GM21515 (cell line): Measurements from ENCODE around the gene SDK1.

Source experiments
- ATAC-seq: cut with Tn5 transposase; IDR thresholded peaks from one replicate; pipeline ENCODE4 v1.9.1; 2021; ENCODE audit not compliant: unreplicated experiment

Gene SDK1

DNA sequence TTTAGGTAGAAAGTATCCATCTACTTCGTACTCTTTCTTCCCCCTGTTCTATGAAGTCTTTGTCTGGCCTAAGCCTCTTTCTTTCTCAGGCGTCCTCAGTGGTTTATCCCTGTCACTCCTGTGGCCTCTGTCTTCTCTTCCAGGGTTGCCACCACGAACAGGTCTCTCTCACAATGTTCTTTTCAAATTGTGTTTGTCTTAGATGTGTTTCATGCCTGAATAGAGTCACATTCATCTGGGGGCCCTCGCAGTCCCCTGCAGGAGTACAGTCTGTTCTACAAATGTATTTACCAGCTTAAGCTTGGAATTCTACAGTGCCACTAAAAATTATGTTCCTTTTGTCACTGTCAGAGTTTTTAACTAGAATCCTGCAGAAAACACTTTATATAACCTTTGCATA, 700.7 kb downstream of the SDK1 start:
- ATAC-seq: no peak

DNA sequence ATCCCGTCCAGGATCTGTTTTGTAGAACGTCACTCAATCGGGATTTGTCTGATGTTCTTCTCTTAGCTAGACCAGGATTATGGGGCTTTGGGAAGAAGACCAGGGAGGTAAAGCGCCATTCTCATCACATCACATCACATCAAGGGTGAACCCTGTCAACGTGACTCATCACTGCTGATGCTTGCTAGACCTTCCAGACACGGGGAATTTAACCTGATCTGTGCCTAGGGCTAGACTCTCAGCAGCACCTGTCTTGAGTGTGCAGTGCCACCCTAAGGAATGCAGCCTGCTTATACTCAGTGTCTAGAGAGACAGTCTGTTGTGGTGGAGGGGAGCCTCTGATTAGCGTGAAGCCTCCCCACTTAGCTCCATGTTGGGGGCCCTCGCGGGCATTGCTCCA, 702.5 kb downstream of the SDK1 start:
- no peak for ATAC-seq

DNA sequence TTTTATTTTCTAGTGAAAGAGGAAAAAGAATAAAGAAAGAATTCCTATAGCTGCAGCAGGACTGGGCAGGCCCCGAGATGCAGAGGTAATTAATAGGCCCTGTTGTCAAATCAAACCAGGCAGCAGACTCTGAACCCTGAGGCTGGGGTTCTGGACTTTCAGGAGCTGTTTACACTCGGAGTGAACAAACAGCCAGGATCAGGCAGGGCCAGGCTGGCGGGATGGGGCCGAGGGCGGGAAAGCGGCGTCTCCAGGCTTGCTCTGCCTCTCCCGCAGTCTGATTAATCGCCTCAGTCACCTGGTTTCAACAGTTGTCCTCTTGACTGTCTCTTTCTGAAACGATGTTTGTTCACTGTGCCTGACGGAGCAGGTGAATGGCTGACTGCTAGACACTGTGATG, 705.6 kb downstream of the SDK1 start:
- ATAC-seq: no peak

DNA sequence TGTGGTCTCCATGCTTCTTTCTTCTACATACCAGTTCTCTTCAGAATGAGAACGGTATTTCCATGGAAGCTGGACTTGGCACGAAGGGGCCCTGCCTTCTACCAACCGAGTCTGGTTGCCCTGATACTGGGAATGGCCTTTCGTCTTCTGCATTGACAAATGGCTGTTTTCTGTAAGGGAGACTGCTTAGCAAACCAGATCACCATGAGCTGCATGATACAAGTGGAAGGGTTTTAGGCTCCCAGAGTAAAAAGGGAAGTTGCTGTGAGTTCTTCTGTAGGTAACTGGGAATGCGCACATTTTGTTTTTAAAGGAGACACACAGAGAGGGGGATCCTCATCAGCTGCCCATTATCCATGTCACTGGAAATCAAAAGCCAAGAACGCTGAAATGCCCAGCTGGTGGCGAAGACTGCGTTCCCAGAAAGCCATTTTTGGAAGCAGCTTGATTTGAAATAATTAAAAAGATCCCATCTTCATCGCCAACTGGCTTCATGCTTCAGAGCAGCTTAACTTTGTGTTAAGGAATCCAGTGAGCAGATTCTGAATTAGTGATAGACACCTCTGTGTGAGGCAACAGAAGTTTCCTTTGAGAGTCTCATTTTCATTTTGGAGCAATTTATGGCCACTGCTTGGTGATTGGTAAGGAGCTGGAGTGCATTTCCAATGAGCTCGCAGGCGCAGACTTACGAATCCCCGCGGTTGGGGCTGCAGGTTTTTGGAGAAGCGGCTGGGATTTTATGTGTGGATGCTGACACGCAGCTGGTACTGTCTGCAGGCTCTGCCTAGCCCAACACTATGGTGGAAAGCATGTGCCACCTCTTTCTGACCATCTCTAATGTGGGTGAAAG, 708.4 kb downstream of the SDK1 start:
- no peak for ATAC-seq

DNA sequence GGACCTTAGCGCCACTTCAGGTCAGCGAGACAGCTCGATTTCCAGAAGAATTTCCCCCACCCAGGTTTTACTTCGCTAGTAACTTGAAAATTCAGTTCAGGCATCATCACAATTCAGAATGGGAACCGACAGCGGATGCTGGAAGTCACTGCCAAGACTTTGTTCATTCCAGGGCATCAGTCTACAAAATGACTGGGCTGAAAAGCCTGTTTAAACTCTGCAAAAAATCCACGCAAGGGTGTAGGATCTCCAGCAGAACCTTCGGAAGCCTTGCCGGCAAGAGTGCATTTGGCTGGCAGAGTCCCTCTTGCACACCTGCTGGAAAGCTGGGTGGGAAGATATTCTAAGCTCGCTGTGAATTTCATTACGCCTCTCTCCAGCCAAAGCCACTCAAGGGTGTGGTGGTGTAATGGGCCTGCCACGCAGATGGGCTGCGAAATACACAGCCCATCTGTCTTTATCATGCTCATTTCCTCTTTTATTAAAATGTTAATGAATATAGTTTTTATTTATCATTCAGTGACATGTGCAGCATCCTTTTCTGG, 709.1 kb downstream of the SDK1 start:
- ATAC-seq: no peak

DNA sequence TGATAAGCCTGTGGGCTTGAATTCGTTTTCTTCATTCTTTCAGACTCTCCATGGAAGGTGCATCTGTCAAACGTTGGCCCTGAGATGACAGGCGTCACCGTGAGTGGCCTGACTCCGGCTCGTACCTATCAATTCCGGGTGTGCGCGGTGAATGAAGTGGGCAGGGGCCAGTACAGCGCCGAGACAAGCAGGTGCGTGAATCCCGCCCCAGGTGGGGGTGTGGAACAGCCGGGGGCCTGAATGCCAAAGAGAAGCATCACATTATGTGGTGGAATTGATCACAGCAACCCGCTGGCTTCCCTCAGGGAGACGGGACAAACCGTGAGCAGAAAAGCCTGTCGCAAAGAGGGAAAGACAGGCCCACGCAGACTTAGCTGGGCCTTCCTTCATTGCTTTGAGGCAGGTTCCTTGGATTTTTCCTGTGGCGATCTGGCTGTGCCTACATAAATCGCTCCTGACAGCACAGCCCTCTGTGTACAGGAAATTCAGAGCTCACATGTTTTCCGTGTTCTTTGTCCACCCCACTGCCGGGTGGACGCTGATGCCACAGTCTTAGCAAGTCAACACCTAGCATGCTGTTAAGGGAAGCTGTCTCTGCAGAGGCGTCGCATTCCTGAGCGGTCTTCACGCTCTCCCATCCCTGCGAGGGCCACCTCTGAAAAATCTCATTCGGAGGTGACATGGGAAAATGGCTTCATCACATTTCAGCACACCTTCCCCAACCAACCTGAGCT, 710.0 kb downstream of the SDK1 start:
- no peak for ATAC-seq

DNA sequence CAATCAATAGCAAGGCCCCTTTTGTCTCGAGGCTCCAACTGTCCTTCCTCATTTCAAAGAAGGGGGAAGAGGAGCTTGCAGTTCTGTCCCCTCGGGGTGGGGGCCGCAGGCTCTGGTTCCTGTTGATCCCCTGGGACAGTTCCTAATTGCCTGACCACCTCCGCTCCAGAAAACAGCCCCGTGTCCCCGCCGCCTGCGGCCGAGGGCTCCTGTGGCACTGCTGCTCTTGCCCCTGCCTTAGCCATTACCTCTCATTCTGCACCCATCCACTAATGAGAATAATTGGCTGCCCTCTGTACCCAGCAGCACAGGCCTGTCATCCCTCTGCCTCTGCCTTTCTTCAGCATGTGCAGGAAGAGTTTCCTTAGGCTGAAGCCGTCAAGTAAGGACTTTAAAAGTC, 712.7 kb downstream of the SDK1 start:
- ATAC-seq: no peak

DNA sequence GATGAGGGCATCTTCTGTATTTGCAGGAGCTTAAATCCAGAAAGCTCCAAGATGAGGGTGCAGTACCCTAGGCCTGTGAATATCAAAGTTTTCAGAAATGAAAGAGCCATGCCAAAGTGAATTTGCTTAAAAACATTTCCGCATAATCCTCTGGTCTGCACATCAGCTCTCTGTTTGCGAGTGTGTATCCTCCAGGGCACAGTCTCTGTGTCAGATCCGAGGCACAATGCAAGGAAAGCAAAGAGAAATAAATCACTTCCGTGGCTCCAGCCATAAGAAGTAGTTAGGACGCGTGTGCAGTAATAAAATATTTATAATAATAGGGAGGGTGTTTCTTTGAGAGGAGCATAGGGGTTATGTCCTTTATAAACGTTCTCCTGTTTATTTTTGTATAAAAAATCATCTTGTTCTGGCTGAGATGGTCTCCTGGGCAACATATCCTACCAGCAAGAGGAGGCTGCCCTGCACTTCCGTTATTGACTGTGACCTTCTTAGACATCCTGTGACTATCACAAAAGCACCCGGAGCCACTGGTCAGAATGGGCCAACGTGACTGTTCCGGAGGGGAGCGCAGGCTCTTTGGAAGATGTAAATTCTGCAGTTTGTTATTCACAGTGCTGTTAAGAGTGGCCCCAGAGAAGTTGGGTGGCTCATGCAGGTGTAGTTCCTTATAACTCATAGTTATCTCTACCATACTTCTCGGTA, 713.4 kb downstream of the SDK1 start:
- ATAC-seq: no peak

DNA sequence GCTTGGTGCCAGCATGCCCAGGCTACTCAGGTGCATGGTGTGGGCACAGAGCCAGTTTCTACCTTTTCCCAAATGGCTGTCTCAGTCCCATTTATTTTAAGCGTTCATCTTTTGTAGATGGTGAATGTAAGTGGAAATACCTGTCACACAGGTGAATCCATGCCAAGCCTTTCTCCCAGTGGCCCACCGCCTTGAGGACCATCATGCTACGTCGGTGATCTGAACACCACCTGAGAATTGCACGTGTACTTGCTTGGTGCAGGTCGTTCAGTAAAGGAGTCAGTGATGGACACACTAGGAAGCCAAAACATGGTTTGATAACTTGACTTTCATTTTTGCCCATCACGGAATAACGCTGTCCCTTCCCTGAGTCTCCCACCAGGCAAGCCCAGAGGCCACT, 714.3 kb downstream of the SDK1 start:
- no peak for ATAC-seq

DNA sequence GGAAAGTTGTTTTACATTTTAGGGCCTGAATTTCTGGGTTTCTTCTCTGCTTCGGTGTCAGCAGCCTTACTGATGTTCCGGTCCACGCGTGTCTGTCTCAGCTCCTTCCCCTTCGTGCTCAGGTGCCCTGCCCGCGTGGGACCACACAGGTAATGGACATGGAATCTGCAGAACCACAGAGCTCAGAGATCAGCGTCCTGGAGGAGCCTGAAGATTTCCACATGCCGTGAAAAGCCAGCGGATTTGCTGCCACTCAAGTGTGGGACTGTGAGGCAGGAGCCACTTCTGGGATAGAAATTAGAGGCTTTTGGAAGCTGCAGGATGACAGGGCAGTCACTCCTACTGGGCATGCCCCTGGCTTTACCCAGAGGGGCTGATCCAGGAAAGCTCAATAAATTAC, 714.9 kb downstream of the SDK1 start:
- ATAC-seq: no peak

DNA sequence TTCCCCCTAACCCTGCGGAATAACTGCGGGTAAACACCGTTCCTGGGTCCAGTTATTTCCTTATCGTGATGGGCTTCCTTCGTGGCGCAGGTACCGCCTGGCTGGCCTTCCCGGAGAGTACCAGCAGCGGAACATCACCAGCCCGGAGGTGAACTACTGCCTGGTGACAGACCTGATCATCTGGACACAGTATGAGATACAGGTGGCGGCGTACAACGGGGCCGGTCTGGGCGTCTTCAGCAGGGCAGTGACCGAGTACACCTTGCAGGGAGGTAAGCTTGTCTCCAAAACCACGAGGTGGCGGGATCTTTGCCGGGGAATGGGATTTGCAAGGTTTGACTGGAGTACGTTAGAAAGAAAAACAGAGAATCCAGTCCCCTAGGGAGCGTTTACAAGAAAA, 716.0 kb downstream of the SDK1 start:
- no peak for ATAC-seq

DNA sequence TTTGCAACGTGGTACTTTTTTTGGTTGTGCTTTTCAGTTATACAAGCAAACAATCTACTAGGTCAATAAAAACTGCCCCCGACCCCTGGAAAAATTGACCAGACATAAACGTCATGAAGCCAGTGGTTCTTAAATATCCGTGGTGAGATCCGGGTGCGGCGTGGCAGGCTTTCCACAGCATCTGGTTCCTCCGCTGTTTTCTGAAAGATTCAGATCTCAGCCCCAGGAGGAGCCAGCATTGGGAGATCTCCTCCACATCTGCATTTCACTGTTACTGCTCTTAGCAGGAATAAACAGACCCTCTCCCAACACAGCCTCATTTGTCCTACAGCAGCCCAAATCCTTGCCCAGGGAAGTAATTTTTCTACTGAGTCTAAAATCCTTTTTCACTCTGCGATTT, 716.7 kb downstream of the SDK1 start:
- no peak for ATAC-seq

DNA sequence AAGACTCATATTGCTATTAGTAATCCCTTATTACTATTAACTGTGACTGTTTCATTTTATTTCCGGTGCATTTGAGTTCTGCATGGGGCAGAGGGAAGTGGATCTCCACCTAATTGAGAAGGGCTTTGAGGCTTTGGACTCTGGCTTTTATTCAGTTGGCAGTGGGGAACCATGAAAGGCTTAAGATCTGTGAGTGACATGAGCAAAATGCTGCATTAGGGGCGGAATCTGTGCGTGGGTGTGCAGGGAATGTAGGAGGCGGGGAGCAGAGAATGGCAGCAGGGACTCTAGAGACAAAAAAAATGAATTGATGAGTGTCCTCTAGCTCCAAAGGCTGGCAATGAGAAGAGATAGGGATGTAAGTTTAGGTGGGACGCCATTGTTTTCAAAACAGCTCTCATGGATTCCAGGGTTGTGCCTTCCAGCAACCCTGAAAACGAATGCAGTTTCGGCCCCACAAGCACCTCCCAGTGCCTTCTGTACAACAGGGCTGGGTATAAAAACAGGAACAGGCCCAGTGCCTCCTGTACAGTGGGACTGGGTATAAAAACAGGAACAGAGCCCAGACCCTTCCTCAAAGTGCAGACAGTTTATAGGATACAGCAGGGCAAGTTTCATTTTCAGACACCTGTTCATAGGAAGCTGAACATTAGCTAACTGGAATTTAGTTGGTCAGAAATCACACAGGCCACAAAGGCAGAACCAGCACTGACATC, 717.7 kb downstream of the SDK1 start:
- ATAC-seq: no peak

DNA sequence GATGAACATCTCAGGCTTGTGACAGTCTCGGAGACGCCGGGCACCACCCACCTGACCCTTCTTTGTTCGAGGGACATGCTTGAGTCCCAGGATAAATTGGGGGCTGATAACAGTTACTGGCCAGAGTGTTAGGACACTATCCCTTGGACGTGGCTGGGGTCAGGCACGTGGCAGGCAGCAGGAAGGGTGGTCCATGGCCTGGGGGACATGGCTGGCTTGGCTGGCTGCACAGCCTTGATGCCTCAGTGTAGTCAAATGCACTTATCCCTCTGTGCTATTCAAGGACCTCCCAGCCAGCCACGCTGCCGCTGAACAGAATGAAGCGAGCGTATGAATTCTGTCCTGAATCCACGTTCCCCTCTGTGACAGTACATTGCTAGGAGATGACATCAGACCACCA, 719.0 kb downstream of the SDK1 start:
- ATAC-seq: no peak

DNA sequence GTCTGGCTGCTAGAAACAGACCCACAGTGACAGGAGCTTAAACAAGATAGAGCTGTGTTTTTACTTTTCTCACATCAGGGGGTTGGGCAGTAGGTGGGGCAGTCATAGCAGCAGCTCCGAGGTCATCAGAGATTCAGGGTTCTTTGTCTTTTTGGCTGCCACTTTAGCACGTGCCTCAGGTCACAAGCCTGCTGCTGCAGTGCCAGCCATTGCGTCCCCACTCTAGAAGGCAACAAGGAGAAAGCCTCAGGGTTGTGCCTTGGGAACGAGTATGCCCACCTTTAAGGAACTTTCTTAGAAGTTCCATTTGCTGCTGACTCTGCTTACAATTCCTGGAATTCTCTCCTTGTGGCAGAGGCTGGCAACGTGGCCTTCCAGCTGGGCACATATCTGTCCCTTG, 720.4 kb downstream of the SDK1 start:
- no peak for ATAC-seq

DNA sequence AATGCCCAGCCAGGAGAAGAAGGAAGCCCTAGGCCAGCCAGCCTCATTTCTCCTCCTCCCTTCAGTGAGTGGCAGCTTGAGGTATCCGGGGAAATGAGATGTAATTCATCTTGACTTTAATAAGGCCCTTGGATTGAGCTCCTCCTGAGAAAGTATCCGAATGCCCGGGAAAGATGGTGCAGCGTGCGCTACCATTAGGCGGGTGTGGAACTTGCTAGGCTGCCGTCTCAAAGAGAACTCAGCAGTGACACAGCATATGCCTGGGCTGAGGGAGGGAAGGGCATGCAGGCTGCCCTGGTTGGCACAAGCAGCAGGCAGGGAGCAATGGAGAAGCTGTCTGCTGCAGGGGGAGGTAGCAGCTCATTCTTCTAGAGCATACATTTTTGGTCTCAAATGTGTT, 721.2 kb downstream of the SDK1 start:
- ATAC-seq: no peak

DNA sequence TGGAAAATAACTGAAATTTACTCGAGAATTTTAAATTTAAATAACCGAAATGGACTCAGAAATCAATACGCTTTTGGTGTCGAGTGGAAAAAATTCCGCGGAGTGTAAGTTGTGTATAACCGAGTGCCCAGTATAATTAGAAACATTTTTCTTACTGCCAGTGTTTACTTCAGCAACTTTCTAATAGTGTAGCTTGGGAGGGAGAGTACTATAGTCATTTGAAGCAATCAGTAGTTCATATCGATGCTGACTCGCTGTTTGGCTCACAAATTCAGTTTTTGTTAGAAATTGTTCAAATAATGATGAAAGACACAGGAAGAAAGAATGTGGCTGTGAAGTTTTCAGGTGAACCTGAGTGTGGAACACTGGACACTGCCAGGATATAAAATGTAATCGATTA, 722.5 kb downstream of the SDK1 start:
- ATAC-seq: no peak

DNA sequence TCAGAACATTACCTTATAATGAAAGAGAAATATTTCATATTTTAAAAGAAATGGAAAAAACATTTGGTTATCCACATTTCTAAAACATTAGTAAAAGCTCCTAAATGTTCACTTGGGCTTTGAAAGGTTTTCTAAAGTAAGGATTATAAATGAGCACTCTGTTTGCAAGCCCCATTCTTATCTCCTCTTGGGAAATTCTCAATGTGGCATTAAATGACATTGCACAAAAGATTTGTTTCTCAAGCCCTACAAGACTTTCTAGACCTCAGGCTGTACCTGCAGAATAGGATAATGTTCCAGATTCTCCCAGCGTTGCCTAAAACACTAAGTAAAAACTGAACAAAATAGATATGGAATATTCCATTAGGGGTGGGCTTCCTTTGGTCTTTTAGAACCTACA, 723.1 kb downstream of the SDK1 start:
- no peak for ATAC-seq

DNA sequence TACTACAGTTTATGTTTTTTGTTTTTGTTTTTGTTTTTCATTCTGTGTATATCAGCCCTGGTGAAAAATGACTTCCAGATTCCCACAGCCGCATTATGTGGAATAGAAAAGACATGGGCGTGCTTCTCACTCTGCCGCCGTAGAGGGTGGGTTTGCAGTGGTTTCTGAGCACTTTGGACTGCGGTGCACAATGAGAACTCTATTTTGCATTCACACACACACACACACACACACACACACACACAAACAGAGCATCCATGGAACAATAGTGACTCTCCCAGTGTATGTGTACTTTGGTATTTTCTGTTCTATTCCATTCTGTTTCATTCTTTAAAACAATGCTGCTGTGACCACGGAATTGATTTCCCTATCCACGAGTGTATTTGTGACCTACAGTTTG, 723.8 kb downstream of the SDK1 start:
- ATAC-seq: no peak

DNA sequence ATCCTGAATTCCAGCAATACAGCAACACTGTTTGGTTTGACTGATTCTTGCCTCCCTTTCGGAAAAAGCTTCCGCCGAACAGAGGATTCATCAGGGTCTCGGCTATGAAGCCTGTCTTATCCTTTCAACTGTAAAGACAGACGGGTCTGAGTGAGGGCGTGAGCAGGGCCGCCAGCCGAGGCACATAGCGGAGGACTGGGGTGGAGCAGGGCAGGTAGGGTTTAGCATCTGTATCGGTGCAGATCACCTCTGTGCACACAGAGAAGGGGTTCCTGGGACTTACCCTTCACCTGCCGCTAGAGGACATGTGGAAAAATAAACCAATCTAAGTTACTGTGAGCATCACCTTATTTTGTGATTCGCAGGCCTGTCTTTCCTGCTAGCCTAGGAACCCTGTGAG, 724.2 kb downstream of the SDK1 start:
- no peak for ATAC-seq
